Progenitor cell of endocrine pancreas (in vitro differentiated cells): Measurements from ENCODE around the gene NBAS. TPM values are rescaled to one million over a fixed set of nuclear protein-coding genes. Genes with fewer than 3 reads are reported as not detected.

Experiments used
- DNase-seq: peaks from one replicate; pipeline ENCODE4 v3.0.0; 2021; ENCODE audit warnings: low spot score; ENCODE audit not compliant: unreplicated experiment
- H3K27ac Mint-ChIP-seq: 2 replicates; pipeline ENCODE4 v1.8.0; 2021; ENCODE audit warnings: mild to moderate bottlenecking, moderate library complexity, mixed read lengths
- H3K27me3 Mint-ChIP-seq: 2 replicates; pipeline ENCODE4 v1.8.0; 2021; ENCODE audit warnings: mixed read lengths
- H3K36me3 Mint-ChIP-seq: 2 replicates; pipeline ENCODE4 v1.8.0; 2022; ENCODE audit warnings: mixed read lengths; ENCODE audit not compliant: insufficient read depth
- H3K4me1 Mint-ChIP-seq: 2 replicates; pipeline ENCODE4 v1.8.0; 2021; ENCODE audit warnings: low read depth, mixed read lengths
- H3K4me3 Mint-ChIP-seq: 2 replicates; pipeline ENCODE4 v1.8.0; 2021; ENCODE audit warnings: low read depth, mild to moderate bottlenecking, moderate library complexity, mixed read lengths
- H3K9me3 Mint-ChIP-seq: 2 replicates; pipeline ENCODE4 v1.8.0; 2021; ENCODE audit warnings: low read depth, mixed read lengths
- total RNA-seq: library from RNA; stranded (reverse); gene quantifications from 2 replicates; pipeline ENCODE4 v1.2.1, GENCODE V29; 2021
- TF ChIP-seq, protein P1 (sequence below): fragments of 200-600 bp; sonication (generic); IDR thresholded peaks from one replicate; pipeline ENCODE4 v1.5.0; 2021; ENCODE audit warnings: antibody characterized with exemption, mild to moderate bottlenecking; ENCODE audit not compliant: unreplicated experiment

Gene NBAS
- total RNA-seq, 1 donor from 2014 or later = 63.0 TPM

GRCh38 chr2:15226661-15227060, 334.5 kb downstream of the NBAS start:
- Mint-ChIP-seq H3K4me3 (no peak overlapping the region), H3K27me3 (no peaks in the 10 kb centered on the region), H3K9me3 (peaks cover 13% of the 10 kb centered on the region), H3K27ac (no peak overlapping the region), H3K4me1 (no peaks in the 10 kb centered on the region), H3K36me3 (peaks cover 21% of the 10 kb centered on the region)
- TF ChIP-seq, protein P1, sequence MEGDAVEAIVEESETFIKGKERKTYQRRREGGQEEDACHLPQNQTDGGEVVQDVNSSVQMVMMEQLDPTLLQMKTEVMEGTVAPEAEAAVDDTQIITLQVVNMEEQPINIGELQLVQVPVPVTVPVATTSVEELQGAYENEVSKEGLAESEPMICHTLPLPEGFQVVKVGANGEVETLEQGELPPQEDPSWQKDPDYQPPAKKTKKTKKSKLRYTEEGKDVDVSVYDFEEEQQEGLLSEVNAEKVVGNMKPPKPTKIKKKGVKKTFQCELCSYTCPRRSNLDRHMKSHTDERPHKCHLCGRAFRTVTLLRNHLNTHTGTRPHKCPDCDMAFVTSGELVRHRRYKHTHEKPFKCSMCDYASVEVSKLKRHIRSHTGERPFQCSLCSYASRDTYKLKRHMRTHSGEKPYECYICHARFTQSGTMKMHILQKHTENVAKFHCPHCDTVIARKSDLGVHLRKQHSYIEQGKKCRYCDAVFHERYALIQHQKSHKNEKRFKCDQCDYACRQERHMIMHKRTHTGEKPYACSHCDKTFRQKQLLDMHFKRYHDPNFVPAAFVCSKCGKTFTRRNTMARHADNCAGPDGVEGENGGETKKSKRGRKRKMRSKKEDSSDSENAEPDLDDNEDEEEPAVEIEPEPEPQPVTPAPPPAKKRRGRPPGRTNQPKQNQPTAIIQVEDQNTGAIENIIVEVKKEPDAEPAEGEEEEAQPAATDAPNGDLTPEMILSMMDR = no peak
- no peak for DNase-seq

- no peak overlapping the region for H3K27ac Mint-ChIP-seq
- peaks cover 20% of the 10 kb centered on the region for H3K36me3 Mint-ChIP-seq
- H3K4me3 Mint-ChIP-seq = no peak overlapping the region
- TF ChIP-seq, protein P1 = no peak
- DNase-seq = no peak
- H3K9me3 Mint-ChIP-seq = peaks cover 13% of the 10 kb centered on the region
- no peaks in the 10 kb centered on the region for H3K27me3 Mint-ChIP-seq
- H3K4me1 Mint-ChIP-seq = peaks cover 1% of the 10 kb centered on the region
These were observed 336.0 kb downstream of the NBAS start for GRCh38 chr2:15225131-15225530.

DNA sequence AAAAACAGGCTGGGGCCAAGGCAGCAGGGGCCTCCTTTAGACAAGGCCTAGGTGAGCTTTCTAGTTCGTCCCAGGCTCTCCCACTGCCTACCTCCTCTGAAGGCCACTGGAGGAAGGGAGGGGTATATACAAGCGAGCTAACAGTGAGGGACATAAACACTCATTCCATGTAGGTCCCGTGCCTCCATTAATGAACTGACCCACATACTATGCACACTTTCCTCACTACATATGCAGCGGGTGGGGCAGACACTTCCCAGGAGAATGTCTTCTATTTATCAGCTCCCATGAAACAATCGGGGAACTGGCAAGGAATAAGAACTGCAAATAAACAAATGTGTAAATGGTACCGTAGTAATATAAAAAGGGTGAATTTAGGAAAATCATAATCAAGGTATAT, 336.5 kb downstream of the NBAS start:
- Mint-ChIP-seq H3K9me3 (peaks cover 13% of the 10 kb centered on the region), H3K36me3 (peaks cover 20% of the 10 kb centered on the region), H3K27ac (no peak overlapping the region), H3K4me3 (no peak overlapping the region), H3K4me1 (peaks cover 1% of the 10 kb centered on the region), H3K27me3 (no peaks in the 10 kb centered on the region)
- TF ChIP-seq, protein P1 = no peak
- DNase-seq = no peak

- TF ChIP-seq, protein P1 = no peak
- peaks cover 20% of the 10 kb centered on the region for H3K36me3 Mint-ChIP-seq
- no peaks in the 10 kb centered on the region for H3K27me3 Mint-ChIP-seq
- peaks cover 1% of the 10 kb centered on the region for H3K4me1 Mint-ChIP-seq
- no peak overlapping the region for H3K4me3 Mint-ChIP-seq
- DNase-seq = no peak
- peaks cover 13% of the 10 kb centered on the region for H3K9me3 Mint-ChIP-seq
- H3K27ac Mint-ChIP-seq = no peak overlapping the region
These were observed 337.2 kb downstream of the NBAS start for GRCh38 chr2:15223887-15224286.

GRCh38 chr2:15222856-15223255, 338.3 kb downstream of the NBAS start:
- Mint-ChIP-seq H3K4me1 (peaks cover 1% of the 10 kb centered on the region), H3K27ac (no peak overlapping the region), H3K4me3 (no peak overlapping the region), H3K9me3 (peaks cover 8% of the 10 kb centered on the region), H3K27me3 (no peaks in the 10 kb centered on the region), H3K36me3 (peaks cover 13% of the 10 kb centered on the region)
- TF ChIP-seq, protein P1 = no peak
- no peak for DNase-seq
